ENCODE measurements around the gene ANKRD39.

GRCh38 chr2:96853321-96853720, 4.5 kb downstream of the ANKRD39 start:
- TF ChIP-seq POLR2A (IDR thresholded peaks at IDR 0.05): no peak
- TF ChIP-seq CTCF (IDR thresholded peaks at IDR 0.05): no peak

Measured in adrenal gland (tissue), 5 donors.